ENCODE measurements around the gene MT2A.
A peak's percentile ranks its signal among the peaks of the same experiment; 100 is the strongest.

The MT2A gene

DNA sequence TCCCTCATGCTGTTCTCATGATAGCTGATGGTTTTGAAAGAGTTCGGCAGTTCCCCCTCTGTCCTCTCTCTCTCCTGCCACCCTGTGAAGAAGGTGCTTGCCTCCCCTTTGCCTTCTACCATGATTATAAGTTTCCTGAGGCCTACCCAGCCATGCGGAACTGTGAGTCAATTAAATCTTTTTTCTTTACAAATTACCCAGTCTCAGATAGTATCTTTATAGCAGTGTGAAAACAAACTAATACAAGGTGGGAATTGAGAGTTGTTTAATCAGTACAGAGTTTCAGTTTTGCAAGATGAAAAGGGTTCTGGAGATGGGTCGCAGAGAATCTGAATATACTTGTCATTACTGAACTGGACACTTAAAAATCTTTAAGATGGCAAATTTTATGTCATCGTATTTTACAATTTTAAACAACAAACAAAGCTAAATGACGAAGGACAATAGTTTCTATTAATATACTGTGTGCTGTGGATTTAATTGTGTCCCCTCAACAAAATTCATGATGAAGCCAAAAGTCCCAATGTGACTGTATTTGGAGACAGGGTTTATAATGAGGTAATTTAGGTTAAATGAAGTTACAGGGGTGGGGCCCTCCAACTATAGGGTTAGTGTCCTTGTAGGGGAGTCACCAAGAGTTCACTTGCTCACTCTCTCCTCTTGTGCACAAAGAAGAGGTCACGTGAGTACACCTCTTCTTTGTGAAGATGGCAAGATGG, 14.7 kb upstream of the MT2A start:
- Histone ChIP-seq H3K9me3 (ENCODE audit: severe bottlenecking) (no peaks in the 10 kb centered on the region), H3K27me3 (ENCODE audit: insufficient read depth, poor library complexity, severe bottlenecking) (peaks cover 18% of the 10 kb centered on the region), H3K4me3 (ENCODE audit: severe bottlenecking) (no peak overlapping the region), H3K36me3 (ENCODE audit: low read depth) (no peaks in the 10 kb centered on the region), H3K4me1 (ENCODE audit: insufficient read depth, poor library complexity, severe bottlenecking) (no peaks in the 10 kb centered on the region), H3K27ac (ENCODE audit: poor library complexity, severe bottlenecking) (no peak overlapping the region)
- TF ChIP-seq, protein P1, sequence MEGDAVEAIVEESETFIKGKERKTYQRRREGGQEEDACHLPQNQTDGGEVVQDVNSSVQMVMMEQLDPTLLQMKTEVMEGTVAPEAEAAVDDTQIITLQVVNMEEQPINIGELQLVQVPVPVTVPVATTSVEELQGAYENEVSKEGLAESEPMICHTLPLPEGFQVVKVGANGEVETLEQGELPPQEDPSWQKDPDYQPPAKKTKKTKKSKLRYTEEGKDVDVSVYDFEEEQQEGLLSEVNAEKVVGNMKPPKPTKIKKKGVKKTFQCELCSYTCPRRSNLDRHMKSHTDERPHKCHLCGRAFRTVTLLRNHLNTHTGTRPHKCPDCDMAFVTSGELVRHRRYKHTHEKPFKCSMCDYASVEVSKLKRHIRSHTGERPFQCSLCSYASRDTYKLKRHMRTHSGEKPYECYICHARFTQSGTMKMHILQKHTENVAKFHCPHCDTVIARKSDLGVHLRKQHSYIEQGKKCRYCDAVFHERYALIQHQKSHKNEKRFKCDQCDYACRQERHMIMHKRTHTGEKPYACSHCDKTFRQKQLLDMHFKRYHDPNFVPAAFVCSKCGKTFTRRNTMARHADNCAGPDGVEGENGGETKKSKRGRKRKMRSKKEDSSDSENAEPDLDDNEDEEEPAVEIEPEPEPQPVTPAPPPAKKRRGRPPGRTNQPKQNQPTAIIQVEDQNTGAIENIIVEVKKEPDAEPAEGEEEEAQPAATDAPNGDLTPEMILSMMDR (IDR thresholded peaks at IDR 0.05; ENCODE audit: poor library complexity, severe bottlenecking), result no peak
- DNase-seq (ENCODE audit: low spot score), result no peak
- no peak for ATAC-seq (ENCODE audit: low read depth)

DNA sequence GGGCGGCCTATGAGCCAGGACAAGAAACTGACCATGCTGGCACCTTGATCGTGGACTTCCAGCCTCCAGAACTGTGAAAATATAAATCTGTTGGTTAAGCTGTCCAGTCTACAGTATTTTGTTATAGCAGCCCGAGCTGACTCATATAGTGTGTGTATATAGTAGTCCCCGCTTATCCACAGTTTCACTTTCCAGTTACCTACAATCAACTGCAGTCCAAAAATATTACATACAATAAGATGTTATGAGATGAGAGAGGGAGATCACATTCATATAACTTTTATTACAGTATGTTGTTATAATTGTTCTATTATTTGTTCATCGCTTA, 14.1 kb upstream of the MT2A start:
- Histone ChIP-seq H3K9me3 (ENCODE audit: severe bottlenecking) (no peaks in the 10 kb centered on the region), H3K27me3 (ENCODE audit: insufficient read depth, poor library complexity, severe bottlenecking) (peaks cover 12% of the 10 kb centered on the region), H3K4me3 (ENCODE audit: severe bottlenecking) (no peak overlapping the region), H3K36me3 (ENCODE audit: low read depth) (no peaks in the 10 kb centered on the region), H3K27ac (ENCODE audit: poor library complexity, severe bottlenecking) (no peak overlapping the region), H3K4me1 (ENCODE audit: insufficient read depth, poor library complexity, severe bottlenecking) (no peaks in the 10 kb centered on the region)
- TF ChIP-seq, protein P1 (IDR thresholded peaks at IDR 0.05; ENCODE audit: poor library complexity, severe bottlenecking), result no peak
- ATAC-seq (ENCODE audit: low read depth), result no peak
- no peak for DNase-seq (ENCODE audit: low spot score)

DNA sequence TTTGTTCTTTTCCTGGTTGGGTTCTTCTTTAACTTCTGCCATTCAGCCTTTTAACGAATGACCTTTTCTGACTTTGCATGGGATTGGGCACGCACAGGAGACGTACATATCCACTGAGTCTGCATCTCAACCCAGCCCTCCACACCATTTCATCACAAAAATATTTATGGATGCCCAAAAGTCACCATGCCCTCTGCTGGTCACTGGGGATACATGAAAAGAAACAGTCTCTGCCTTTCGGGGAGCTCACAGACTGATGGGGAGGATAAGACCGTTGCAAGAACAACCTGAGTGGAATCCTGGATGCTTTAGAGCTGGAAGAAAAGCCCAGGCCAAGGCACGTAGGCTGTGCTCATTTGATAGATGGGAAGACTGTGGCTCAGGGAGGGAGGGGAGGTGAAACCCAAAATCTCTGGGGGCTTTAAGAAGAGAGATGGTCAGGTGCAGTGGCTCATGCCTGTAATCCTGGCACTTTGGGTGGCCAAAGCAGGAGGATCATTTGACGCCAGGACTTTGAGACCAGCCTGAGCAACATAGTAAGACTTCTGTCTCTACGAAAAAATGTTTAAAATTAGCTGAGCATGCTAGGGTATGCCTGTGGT, 7.9 kb upstream of the MT2A start:
- Histone ChIP-seq H3K27ac (ENCODE audit: poor library complexity, severe bottlenecking) (no peak overlapping the region), H3K9me3 (ENCODE audit: severe bottlenecking) (no peaks in the 10 kb centered on the region), H3K4me3 (ENCODE audit: severe bottlenecking) (no peak overlapping the region), H3K36me3 (ENCODE audit: low read depth) (no peaks in the 10 kb centered on the region), H3K4me1 (ENCODE audit: insufficient read depth, poor library complexity, severe bottlenecking) (peaks cover under 1% of the 10 kb centered on the region), H3K27me3 (ENCODE audit: insufficient read depth, poor library complexity, severe bottlenecking) (no peaks in the 10 kb centered on the region)
- DNase-seq (ENCODE audit: low spot score) (no peak), ATAC-seq (ENCODE audit: low read depth) (peak; percentile 80)
- TF ChIP-seq, protein P1 (IDR thresholded peaks at IDR 0.05; ENCODE audit: poor library complexity, severe bottlenecking), result peak; percentile 90

DNA sequence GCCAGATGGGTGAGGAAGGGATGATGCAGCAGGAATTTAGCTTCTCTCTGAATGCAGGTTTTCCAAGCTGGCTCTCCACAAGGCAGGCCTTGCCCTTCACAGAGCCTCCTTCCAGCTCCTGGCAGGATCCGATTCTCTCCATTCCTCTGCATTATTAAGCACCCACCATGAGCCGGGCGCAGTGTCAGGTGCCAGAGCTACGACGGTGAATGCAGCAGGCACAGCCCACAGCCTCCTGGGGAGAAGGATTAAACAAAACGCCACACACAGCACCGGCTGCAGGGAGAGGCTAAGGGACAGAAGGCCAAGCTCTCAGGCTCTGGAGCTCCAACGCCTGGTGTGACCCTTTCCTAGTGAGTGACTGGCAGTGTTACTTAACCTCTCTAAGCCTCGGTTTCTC, 7.1 kb upstream of the MT2A start:
- H3K4me3 ChIP-seq (ENCODE audit: severe bottlenecking), result no peak overlapping the region
- no peaks in the 10 kb centered on the region for H3K36me3 ChIP-seq (ENCODE audit: low read depth)
- ATAC-seq (ENCODE audit: low read depth) (no peak), DNase-seq (ENCODE audit: low spot score) (no peak)
- peaks cover 9% of the 10 kb centered on the region for H3K4me1 ChIP-seq (ENCODE audit: insufficient read depth, poor library complexity, severe bottlenecking)
- no peaks in the 10 kb centered on the region for H3K27me3 ChIP-seq (ENCODE audit: insufficient read depth, poor library complexity, severe bottlenecking)
- TF ChIP-seq, protein P1 (IDR thresholded peaks at IDR 0.05; ENCODE audit: poor library complexity, severe bottlenecking), result no peak
- no peak overlapping the region for H3K27ac ChIP-seq (ENCODE audit: poor library complexity, severe bottlenecking)
- H3K9me3 ChIP-seq (ENCODE audit: severe bottlenecking), result no peaks in the 10 kb centered on the region

DNA sequence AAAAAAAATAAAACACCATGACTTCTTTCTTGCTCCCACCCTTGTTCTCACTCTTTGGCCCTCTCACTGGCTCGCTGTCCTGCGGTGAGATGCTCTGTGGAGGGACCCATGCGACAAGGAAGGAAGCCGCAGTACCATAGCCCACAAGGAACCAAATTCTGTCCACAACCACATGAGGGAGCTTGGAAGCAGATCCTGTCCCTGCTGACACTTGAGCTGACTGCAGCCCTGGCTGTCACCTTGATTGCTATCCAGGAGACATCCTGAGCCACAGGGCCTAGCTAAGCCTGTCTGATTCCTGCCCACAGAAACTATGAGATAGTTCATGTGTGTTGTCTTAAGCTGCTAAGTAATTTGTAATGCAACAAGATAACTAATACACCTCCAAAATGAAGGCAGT, 4.8 kb upstream of the MT2A start:
- DNase-seq (ENCODE audit: low spot score), result no peak
- peak overlapping the region; percentile 100 for H3K27ac ChIP-seq (ENCODE audit: poor library complexity, severe bottlenecking)

More for the DNA sequence above, 4.8 kb upstream of the MT2A start:
- H3K27me3 ChIP-seq (ENCODE audit: insufficient read depth, poor library complexity, severe bottlenecking), result no peaks in the 10 kb centered on the region
- H3K4me3 ChIP-seq (ENCODE audit: severe bottlenecking), result no peak overlapping the region
- H3K4me1 ChIP-seq (ENCODE audit: insufficient read depth, poor library complexity, severe bottlenecking), result peaks cover 24% of the 10 kb centered on the region
- H3K9me3 ChIP-seq (ENCODE audit: severe bottlenecking), result no peaks in the 10 kb centered on the region
- peaks cover 2% of the 10 kb centered on the region for H3K36me3 ChIP-seq (ENCODE audit: low read depth)
- TF ChIP-seq, protein P1 (IDR thresholded peaks at IDR 0.05; ENCODE audit: poor library complexity, severe bottlenecking), result peak; percentile 69
- ATAC-seq (ENCODE audit: low read depth), result no peak
